ENCODE measurements around the gene CACNA2D4.

CACNA2D4 gene

DNA sequence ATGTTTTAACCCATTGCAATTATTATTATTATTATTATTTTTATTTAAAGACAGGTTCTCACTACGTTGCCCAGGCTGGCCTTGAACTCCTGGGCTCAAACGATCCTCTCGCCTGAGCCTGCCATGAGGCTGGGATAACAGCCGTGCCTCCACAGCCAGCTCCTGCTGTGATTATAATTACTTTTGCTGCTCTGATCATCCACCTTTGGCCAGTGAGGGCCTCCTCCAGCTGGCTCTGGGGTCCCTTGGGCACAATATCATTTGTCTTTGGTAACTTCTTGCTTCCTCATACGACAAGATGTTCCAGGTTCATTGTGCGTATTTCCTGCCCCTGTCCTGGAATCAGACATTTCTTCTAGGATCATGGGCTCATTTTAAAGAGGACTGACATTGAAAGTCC is 69.7 kb downstream of the CACNA2D4 start:
- TF ChIP-seq, protein P1, sequence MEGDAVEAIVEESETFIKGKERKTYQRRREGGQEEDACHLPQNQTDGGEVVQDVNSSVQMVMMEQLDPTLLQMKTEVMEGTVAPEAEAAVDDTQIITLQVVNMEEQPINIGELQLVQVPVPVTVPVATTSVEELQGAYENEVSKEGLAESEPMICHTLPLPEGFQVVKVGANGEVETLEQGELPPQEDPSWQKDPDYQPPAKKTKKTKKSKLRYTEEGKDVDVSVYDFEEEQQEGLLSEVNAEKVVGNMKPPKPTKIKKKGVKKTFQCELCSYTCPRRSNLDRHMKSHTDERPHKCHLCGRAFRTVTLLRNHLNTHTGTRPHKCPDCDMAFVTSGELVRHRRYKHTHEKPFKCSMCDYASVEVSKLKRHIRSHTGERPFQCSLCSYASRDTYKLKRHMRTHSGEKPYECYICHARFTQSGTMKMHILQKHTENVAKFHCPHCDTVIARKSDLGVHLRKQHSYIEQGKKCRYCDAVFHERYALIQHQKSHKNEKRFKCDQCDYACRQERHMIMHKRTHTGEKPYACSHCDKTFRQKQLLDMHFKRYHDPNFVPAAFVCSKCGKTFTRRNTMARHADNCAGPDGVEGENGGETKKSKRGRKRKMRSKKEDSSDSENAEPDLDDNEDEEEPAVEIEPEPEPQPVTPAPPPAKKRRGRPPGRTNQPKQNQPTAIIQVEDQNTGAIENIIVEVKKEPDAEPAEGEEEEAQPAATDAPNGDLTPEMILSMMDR (IDR thresholded peaks at IDR 0.05) = no peak
- peak; percentile 36 for DNase-seq (ENCODE audit: low spot score)
- Histone ChIP-seq H3K27ac (no peak overlapping the region), H3K4me3 (no peak overlapping the region)

- H3K27ac ChIP-seq = no peak overlapping the region
- H3K4me3 ChIP-seq = no peak overlapping the region
- peak; percentile 57 for DNase-seq (ENCODE audit: low spot score)
- TF ChIP-seq, protein P1 (IDR thresholded peaks at IDR 0.05) = no peak
These were observed 70.3 kb downstream of the CACNA2D4 start for GRCh38 chr12:1848146-1848545.

DNA sequence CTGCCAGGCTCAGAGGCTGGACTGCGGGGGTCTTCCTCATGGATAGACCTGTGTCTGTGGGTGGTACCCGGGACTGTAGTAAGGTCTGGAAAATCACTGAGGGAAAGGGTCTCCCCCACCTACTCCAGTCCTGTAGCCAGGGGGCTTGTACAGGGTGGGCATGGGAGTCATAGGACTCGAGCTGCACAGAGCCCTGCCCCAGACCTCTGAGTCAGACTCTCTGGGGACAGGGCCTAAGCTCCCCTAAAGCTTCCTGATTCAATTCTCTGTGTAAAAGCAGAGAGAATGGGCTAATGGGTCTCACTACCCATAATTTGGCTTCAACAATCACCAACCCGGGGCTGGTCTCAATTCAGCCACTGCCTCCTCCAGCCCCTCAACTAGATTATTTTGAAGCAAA is 71.0 kb downstream of the CACNA2D4 start:
- peak; percentile 43 for DNase-seq (ENCODE audit: low spot score)

GRCh38 chr12:1846421-1847405 is 71.7 kb downstream of the CACNA2D4 start:
- DNase-seq (ENCODE audit: low spot score) = peak; percentile 57
- Histone ChIP-seq H3K4me3 (no peak overlapping the region), H3K27ac (no peak overlapping the region)
- TF ChIP-seq, protein P1 (IDR thresholded peaks at IDR 0.05) = no peak

More for the DNA sequence above, 71.0 kb downstream of the CACNA2D4 start:
- TF ChIP-seq, protein P1 (IDR thresholded peaks at IDR 0.05) = no peak
- no peak overlapping the region for H3K27ac ChIP-seq
- no peak overlapping the region for H3K4me3 ChIP-seq

DNA sequence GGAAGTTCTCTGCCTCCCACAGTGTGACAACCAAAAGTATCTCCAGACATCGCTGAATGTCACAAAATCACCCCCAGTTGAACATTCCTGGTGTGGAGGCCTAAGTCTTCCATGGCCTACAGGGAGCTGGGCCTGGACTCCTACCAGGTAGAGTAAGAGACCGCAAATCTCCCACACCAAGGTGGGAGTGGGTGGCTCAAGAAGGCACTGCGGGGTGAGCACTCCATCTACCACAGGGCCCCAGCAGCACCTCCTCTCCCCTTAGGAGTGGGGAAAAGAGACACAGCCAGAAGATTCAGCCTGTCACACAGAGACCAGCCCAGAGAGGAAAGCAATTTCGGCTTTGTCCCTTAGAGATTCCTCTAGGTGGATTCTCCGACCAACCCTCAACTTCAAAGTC is 72.6 kb downstream of the CACNA2D4 start:
- Histone ChIP-seq H3K4me3 (no peak overlapping the region), H3K27ac (no peak overlapping the region)
- DNase-seq (ENCODE audit: low spot score) = no peak
- TF ChIP-seq, protein P1 (IDR thresholded peaks at IDR 0.05) = no peak

DNA sequence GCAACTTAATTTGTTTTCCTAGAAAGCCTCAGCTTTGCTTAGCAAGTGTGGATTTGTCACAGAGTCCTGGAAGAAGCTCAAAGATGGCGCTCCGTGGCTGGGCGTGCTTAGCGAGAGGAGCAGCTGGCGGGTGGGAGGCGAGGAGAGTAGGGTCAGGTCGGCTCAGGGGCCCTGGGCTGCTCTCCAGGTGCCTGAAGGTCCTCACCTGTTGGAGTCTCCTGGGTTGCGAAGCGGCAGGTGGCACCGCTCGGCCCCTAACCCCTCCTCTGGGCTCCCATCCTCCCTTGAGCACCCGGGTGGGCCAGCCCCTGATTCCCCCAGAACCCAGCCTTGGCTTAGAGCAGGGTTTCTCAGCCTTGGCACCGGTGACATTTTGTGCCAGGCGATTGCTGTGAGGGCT is 73.0 kb downstream of the CACNA2D4 start:
- TF ChIP-seq, protein P1 (IDR thresholded peaks at IDR 0.05) = no peak
- DNase-seq (ENCODE audit: low spot score) = peak; percentile 59
- H3K4me3 ChIP-seq = no peak overlapping the region
- no peak overlapping the region for H3K27ac ChIP-seq

Data from coronary artery (tissue), 2 donors.